RPMI8226 (cell line): Measurements from ENCODE around the gene RAP1GAP2.

Experiments used
- DNase-seq: peaks from one replicate; pipeline ENCODE4 v3.0.0-alpha.2; 2015

Gene RAP1GAP2

DNA sequence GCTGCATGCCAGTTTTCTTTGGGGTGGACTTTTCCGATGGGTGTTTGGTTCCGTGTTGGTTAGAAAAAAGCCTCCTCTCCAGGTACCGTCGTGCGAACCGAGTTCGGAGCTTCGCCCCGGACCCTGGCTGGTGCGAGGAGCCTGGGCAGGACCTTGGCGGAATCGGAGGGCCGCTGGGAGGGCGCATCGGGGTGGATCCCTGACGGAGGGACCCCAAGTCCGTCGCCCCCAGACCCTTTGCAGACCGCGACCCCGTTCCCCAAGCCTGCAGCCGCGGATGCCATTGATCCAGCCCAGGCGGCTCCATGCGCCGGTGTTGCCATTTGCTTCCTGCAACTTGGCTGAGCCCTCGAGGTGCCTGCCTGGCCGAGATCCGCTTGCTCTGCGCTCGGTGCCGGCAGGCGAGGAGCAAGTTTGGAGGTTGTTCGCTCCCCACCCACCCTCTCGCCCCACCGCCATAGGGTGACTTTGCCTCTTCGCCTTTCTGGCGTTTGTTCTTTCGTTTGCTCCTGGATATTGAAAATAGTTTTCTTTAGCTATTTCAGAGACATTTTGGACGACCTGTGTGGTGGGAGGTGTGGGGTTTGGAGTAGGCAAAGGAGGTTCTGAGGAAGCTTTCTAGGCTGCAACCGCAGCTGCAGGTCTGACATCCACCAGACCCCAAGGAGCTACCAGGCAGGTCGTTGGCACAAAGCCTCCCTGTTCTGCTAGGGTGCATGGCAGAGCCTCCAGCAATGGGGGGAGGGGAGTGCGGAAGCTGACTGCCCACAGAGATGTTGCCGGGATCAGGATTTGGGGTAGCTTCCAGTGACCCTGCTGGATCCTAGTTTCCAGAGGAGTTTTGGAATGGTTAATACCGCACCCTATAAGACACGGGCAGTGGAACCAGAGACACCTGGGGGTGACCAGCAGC, 58.2 kb downstream of the RAP1GAP2 start:
- peak; percentile 31 for DNase-seq

DNA sequence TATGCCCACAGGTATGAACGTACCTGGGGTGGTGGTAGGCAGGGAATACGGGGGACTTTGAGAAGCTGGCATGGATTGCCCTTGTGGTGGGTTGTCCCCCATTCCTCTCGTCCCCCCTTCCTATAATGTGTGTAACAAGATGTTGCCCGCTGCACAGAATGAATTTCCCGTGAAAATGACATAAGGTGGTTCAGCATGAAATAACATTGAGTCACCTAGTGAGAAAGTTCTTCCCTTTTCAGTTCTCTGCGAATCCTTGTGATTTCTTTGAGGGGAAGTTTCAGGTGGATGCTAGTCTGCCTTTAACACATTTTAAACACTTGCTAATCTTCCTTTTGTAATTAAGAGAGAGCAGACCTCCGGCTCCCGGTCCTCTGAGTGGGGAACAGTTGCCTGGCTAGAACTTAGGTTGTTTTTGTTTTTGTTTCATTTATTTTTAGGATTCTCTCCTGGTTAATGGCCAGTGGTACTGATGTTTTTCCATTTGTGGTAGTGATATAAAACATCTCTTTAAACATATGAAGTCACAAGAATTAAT, 58.9 kb downstream of the RAP1GAP2 start:
- no peak for DNase-seq

DNA sequence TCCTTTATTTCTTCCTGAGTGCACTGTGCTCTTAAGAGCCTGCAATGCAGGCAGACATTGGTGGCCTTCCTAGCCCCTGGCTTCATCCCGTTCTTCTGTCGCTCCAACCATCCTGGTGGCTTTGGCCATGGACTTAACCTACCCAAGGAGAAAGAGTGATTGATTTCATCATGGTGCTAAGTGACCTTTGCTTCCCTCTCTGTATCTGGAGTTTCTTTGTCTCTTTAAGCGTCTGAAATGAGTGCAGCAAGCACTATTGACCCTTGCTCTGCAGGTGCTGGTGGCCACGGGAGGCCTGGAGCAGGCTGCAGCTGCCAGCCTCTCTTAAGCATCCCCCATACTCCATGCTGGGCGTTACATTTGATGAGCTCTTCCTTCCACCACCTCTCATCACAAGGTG, 60.5 kb downstream of the RAP1GAP2 start:
- DNase-seq: no peak

DNA sequence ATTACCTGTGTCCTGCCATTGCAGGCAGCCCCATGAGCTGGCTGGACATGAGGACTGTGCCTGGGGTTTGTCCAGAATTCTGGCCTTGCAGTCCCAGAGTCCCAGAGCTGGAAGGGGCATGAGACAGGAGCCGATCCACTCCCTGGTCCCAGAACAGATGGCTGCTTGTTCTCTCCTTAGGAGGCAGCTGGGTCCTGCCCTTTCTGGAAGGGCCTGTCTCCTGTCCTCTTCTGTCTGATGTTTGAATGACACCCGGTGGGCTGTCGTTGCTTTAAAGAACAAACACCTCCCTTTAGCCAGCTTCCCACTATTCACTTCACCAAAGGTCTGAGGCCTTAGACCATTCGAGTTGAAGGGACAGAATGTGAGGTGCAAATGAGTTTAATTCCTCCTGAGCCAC, 63.8 kb downstream of the RAP1GAP2 start:
- DNase-seq: no peak

DNA sequence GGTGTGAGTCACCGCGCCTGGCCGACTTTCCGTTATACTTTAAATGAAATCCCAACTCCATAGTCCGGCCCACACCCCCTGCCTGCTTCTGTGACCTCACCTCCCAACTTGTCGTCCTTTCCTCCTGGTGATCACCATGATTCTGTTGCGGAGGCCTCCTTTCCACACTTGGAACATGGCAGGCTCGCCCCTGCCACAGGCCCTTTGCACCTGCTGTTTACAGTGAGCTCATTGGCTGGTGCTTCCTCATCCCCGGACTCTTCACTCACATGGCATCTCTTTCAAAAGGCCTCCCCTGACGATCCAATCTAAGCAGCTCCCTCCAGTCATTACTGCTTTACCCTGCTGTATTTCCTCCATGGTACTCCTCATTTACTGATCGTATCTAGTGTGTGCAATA, 64.6 kb downstream of the RAP1GAP2 start:
- DNase-seq: no peak

DNA sequence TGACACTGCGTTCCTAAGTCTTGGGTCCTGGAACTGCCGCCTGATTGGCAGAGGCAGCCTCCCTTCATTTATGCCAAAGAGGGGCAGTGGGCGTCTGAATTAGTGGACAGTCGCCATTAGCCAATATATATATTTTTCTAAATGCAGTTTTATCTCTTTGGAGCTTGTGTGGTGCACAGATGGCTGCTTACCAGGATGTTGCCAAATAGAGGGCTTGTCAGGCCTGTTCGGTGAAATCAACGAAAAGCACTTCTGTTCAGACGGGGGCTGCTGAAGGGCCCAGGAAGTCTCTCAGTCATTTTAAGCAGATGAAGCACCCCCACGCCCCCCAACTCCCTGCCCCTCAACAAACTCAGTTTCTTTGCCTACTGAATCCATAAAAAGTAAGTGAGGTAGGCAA, 66.0 kb downstream of the RAP1GAP2 start:
- no peak for DNase-seq

DNA sequence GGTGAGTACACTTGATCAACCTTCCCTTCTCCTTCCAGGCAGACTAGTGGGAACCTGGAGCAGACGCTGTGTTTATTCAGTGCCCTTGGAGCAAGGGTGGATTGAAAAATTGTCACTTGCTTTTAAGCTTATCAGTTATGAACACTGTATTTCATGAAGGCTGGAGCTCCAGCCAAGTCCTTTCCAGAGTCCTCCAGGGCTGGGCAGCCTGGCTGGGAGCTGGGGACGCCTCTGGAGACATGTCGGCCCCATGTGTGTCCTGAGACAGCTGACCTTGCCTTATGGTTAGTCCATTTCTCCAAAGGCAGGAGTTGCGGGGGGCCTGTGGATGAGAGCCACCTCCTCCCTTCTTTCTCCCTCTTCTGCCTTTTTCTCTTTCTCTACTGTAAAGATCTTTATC, 67.0 kb downstream of the RAP1GAP2 start:
- no peak for DNase-seq

DNA sequence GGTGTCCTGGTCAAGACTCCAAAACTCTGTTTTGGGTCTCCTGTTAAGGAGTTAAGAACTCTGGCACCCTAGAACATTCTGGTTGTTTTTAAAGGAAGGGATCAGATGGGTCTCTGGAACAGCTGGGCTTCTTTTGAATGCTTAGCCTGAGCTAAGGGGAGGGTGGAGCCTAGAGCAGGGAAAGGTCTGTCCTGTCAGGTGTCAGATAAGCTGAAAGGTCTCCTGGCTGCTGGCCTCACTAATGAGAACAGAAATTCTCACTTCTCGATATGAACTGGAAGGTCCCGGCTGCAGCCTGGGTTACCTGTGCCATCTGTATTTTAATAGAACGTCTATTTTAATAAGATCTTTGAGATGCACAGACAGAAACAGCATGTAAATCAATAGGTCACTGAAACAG, 69.0 kb downstream of the RAP1GAP2 start:
- peak; percentile 59 for DNase-seq

DNA sequence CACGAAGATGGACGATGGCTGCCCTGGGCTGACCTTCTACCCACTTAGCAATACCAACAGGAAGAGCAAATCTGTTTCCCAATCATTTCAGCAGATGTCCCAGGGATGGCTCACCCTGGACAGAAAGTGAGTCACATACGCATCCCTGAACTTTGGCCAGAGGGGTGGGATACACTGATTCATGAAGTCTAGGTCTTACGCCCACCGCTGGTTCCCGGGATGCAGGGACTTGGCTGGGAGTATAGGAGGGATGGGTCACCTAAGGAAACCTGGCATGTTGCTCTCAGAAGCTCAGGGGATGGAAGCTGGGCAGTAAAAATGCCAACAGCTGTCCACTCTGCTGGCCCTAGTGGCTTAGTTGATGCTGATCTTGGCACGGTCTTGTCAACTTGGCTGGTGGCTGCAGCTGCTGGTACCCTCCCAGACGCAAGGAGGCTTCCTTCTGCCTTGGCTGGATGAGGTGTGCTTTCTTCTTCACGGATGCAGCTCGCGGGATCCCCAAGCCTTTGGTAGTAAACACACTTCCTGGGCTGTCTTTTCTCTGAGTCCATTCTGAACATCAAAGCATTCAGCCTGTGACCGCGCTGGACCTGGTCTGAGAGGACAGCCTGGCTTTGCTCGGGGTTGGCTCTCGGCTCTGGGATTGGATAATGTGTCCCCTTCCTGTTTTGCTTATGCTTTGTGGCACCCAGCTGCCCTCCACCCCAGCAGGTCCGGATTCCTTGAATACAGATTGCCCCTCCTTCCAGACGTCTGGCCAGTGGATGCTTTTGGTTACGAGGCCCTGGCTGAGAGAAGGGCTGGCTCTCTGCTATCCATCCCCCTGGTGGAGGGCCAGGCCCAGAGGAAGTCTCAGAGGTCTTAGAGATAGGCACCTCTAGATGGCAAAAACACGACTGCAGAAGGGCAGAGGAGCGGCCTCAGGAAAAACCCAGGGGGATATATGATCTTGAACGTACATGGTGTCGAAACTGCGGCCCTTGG, 71.5 kb downstream of the RAP1GAP2 start:
- no peak for DNase-seq

DNA sequence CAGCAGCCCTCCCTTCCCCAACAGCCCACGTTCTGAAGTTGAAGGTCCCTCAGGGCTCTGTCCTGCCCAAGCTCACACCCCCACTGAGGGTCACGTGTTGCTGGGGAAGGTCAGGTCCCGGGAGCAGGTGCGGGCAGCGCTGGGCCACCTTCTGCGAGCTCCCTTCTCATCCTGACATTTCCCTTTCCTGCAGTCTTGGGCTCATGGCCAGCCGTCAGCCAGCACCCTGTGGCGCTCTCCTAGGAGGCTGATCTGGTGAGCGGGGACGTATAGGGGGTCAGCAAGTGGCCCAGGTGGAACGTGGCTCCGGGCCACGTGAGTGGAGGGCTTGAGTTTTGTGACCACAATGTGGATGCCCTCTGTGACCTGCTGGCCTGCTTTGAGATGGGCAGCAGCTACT, 73.4 kb downstream of the RAP1GAP2 start:
- no peak for DNase-seq

DNA sequence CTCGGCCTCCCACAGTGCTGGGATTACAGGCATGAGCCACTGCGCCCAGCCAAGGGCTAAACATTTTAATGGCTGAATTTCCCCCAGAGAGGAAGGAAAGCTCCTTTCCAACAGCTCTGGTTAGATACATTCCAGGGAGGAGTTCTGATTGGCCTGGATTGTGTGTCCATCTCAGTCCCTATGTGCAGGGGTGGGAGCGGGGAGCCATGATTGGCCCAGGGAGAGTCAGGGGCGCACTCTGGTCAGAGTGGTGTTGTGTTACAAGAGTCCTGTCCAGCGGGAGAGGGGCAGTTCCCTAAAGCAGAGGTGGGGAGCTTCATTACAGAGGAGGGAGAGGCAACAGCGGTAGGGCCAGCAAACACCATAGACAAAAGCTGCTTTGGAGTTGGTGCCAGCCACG, 75.0 kb downstream of the RAP1GAP2 start:
- no peak for DNase-seq

DNA sequence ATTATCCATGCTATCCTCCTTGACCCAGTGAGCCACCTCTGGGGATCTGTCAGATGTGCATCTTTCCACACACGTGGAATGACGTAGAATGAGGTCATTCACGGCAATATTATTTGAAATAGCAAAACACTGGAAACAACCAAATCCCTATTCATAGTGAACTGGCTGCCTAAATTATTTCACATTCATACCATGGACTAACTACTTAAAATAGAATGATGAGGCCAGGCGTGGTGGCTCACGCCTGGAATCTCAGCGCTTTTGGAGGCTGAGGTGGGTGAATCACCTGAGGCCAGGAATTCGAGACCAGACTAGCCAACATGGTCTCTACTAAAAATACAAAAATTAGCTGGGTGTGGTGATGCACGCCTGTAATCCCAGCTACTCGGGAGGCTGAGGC, 75.5 kb downstream of the RAP1GAP2 start:
- DNase-seq: no peak

DNA sequence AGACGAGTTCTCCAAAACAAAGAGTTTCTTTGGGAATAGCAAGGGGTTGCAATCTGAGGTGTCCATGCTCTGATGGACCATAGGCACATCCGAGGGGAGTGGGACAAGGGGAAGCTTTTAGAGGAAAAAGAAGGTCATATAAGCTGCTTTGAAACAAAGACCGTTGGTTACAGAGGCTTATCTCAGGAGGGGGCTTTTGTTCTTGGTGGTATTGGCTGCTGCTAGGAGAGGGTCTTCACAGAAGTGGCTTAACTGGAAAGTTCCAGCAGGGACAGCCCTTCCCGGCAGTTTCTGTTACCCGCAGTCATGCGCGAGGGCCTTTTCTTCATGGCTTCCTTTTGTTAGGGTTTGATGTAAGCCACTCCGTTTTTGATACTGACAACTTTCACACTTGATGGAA, 76.0 kb downstream of the RAP1GAP2 start:
- DNase-seq: no peak

DNA sequence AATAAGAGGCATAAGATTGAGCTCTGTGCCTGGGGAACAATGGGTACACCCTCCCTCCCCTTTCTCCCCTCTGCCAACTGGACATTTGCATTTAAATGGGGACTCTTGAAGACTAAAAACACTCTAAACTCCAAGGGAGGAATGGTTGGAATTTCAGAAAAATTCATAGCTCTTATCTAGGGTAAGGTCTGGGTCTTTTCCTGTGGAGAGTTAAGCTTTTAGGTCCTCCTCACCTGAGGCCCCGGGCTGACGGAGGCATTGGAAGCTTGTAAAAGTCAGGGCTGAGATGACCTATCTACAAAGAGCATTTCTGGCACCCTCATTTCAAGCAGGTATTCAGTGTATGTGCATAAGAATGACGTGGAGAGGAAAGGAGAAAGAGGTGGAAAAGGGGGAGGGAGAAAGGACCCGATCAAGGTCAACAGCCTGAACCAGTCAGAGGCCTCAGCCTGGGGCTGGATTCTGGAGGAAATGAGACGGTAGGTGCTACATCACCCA, 78.0 kb downstream of the RAP1GAP2 start:
- no peak for DNase-seq

DNA sequence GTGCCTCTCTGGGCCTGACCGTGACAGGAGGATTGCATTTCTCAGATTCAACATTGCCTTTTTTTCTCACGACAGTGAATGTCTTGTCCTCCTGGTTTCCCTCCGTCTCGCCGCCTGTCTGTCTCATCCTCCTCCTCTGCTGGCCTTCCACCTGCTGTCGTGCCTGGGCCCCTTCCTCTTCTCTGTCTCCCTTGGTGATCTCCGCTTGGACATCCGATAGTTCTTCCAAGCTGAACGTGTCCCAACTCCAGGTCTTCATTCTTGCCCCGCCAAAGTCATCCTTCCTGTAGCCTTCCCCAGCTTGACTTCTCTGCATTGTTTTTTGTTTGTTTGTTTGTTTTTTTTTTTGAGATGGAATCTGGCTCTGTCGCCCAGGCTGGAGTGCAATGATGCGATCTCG, 79.4 kb downstream of the RAP1GAP2 start:
- DNase-seq: no peak

DNA sequence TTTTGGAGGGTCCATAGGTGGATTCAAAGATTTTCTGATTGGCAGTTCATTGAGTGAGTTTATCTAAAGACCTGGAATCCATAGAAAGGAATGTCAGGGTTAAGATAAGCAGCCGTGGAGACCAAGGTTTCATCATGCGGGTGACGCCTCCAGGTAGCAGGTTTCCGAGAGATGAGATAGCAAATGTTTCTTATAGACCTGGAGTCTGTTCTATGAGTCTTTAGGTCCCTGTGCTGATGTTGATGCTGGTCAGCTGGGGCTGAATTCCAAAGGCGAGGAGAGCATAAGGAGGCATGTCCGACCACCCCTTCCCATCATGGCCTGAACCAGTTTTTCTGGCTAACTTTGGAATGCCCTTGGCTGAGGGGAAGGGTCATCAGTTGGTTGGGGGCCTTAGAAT, 80.2 kb downstream of the RAP1GAP2 start:
- no peak for DNase-seq

DNA sequence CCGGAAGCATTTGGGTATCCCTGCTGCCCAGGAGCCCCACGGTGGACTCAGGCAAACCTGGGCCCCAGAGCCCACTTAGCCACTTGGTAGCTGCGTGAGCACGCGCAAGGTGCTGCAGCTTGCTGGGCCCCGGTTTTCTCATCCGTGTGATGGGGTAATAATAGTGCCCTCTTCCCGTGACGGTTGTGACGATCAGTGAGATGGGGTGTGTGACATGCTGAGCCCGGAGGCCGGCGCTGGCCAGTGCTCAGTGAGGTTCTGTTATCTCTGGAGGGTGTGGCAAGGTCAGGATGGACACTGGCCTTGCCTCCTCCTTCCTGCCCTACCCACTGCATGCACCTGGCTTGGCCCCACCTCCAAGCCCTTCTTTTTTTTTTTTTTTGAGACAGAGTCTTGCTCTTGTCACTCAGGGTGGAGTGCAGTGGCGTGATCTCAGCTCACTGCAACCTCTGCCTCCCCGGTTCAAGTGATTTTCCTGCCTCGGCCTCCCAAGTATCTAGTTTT, 82.6 kb downstream of the RAP1GAP2 start:
- no peak for DNase-seq

DNA sequence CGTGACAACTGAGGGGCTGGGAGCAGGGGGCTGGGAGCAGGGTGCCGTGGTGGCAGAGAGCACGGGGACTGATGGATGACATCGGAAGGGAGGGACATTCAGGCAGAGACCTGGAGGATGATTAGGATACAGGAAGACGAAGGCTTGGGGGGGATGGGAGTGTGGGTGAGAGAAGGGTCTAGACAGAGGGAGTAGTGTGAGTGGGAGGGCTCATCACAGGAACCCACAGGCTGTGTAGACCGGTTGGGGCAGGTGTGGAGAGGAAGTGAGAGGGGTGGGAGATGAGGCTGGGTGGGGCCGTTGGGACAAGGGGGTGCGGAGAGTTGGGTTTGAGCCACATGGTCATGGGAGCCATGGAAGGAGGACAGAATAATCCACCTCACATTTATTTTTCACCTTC, 83.8 kb downstream of the RAP1GAP2 start:
- DNase-seq: no peak

DNA sequence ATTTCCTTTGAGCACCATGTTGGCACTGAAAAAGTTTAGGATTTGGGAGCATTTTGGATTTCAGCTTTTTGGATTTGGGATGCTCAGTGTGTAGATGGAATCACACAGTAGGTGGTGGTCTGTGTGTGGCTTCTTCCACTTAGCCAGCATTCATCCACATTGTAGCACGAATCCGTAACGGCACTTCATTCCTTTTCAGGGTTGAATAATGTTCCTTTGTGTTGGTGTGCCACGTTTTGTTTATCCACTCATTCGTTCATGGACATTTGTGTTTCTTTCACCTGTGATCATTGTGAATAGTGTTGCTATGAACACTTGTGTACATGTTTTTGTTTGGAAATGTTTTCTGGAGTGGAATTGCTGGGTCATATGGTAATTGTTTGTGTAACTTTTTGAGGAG, 85.1 kb downstream of the RAP1GAP2 start:
- DNase-seq: no peak

DNA sequence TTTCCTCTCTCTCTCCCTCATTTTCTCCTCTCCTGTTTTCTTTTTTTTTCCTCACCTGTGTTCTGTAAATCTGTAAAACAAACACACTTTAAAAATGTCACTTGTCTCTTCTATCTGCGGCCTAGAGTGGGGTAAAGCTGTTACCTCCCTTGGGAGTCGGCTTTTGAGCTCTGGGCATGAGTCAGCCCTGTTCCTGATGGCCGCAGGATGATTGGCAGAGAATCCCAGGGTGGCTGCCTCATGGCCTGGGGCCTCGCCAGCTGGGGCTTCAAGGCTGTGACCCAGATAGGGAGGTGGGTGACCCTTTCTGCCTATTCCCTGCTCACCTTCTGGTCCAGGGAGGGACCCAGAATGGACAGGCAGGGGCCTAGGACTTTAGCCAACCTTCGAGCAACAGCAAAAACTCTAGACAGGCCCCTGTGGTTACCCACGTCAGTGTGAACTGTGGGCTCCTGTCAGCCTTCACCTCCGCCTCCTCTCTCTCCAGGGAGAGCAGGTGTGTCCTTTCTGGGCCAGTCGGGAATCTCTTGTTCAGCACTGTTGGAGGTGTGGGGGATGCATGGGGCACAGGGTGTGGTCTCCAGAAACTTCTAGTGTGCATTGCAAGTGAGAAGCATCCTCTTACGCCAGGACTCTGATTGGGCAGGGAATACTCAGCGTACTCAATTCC, 87.4 kb downstream of the RAP1GAP2 start:
- no peak for DNase-seq

DNA sequence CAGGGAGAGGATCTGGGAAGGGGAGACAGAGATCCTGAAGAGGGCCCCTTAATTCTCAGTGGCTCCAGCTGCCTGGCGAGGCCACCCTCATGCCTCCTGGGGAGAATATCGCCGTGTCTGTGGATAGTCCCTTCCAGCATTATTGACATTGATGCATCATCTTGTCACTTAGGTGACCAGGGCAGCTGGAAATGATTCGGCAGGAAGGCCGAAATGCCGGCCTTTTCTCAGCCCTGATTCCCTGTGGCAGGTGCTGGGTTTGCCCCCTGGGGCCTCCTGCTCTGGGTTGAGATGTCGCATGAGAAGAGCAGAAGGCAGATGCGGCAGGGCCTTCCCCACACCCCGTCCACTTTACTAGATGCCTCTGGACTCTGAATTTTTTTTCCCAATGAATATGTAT, 89.5 kb downstream of the RAP1GAP2 start:
- no peak for DNase-seq

DNA sequence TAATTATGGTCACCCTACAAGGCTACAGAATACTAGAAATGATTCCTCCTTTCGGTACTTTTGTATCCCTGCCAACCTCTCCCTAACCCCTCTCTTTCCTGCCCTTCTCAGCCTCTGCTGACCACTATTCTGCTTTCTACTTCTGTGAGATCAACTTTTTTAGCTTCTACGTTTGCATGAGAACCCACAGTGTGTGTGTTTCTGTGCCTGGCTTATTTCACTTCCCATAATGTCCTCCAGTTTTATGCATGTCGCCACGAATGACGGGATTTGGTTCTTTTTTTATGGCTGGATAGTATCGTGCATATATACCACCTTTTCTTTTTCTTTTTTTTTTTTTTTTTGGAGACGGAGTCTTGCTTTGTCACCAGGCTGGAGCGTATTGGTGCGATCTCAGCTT, 92.1 kb downstream of the RAP1GAP2 start:
- no peak for DNase-seq

DNA sequence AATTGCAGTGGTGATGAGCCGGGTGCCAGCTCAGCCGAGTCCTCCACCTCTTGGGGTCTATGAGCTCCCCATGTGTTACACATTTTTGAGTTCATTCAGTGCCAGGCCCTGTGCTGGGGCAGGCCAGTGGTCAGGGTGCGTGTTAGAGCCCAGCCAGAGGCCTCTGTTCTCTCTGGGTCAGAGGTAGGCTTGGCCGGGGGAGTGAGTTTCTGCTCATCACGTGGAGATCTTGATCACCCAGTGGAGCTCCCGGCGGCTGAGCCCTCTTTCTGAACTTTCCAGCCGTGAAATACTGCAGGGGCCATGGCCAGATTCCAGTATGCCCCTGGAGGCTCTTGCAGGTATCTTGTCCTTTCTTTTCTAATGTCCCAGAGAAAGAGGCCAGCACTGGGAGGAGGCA, 93.0 kb downstream of the RAP1GAP2 start:
- no peak for DNase-seq
